D341Med (cell line): ENCODE results near the gene NOS1.

Experiments used
- DNase-seq: peaks from one replicate; pipeline ENCODE4 v3.0.0; 2012; ENCODE audit warnings: low spot score

Gene NOS1

GRCh38 chr12:117172168-117172567 is 189.3 kb downstream of the NOS1 start:
- DNase-seq, result no peak

GRCh38 chr12:117171499-117172162 is 189.8 kb downstream of the NOS1 start:
- no peak for DNase-seq

- no peak for DNase-seq
Observed at GRCh38 chr12:117169548-117169947, 191.9 kb downstream of the NOS1 start.

GRCh38 chr12:117168976-117169375 is 192.4 kb downstream of the NOS1 start:
- DNase-seq, result no peak

GRCh38 chr12:117167769-117168168 is 193.7 kb downstream of the NOS1 start:
- no peak for DNase-seq

GRCh38 chr12:117166107-117166506 is 195.3 kb downstream of the NOS1 start:
- no peak for DNase-seq

GRCh38 chr12:117165342-117165741 is 196.1 kb downstream of the NOS1 start:
- no peak for DNase-seq

GRCh38 chr12:117162633-117163032 is 198.8 kb downstream of the NOS1 start:
- no peak for DNase-seq

GRCh38 chr12:117162167-117162539 is 199.3 kb downstream of the NOS1 start:
- DNase-seq, result no peak

GRCh38 chr12:117161460-117162166 is 199.8 kb downstream of the NOS1 start:
- DNase-seq, result no peak

GRCh38 chr12:117159674-117160073 is 201.8 kb downstream of the NOS1 start:
- no peak for DNase-seq

GRCh38 chr12:117158911-117159553 is 202.4 kb downstream of the NOS1 start:
- DNase-seq, result no peak
